HepG2 (cell line): ENCODE results near the gene ATXN1L. TPM values are rescaled to one million over a fixed set of nuclear protein-coding genes. Genes with fewer than 3 reads are reported as not detected.

Experiments
- ATAC-seq: fragments of 200-7000 bp; cut with Tn5 transposase; 3 replicates; pipeline ENCODE4 v1.9.1; 2020; ENCODE audit warnings: mild to moderate bottlenecking, moderate library complexity
- BruUV-seq: library from RNA; stranded (reverse); fragments of 400-500 nt; replicated peaks from 2 replicates; lab custom pipeline; 2021; lab: Mats Ljungman, UMichigan
- CTCF ChIA-PET: fragments of 300-600 bp; formaldehyde crosslinking; extraction: SDS; loops from one replicate; lab custom pipeline; 2021; ENCODE audit warnings: low total read pairs, inconsistent platforms, low intra/inter-chr PET ratio; lab: Yijun Ruan, JAX
- POLR2A ChIA-PET: fragments of 350-600 bp; sonication (Branson Sonifier 250); formaldehyde crosslinking; loops from one replicate; lab custom pipeline; 2020; ENCODE audit warnings: antibody characterized with exemption, inconsistent platforms; lab: Yijun Ruan, JAX
- DNase-seq: peaks from one replicate; pipeline ENCODE4 v3.0.0-alpha.2; 2015; ENCODE audit warnings: low spot score
- FAIRE-seq: peaks from 3 replicates; lab custom pipeline; 2011; peaks lifted over from hg19 to GRCh38; lab: Jason Lieb, UNC
- H2AFZ ChIP-seq: one replicate; pipeline ENCODE4 v1.6.1; 2011; ENCODE audit warnings: low read length, inconsistent platforms
- H3K27ac ChIP-seq: fragments of 300-600 bp; 3 replicates; pipeline ENCODE4 v1.8.0; 2011; ENCODE audit warnings: mixed run types, mild to moderate bottlenecking, mixed read lengths, low read length, inconsistent platforms; ENCODE audit not compliant: insufficient read depth; ENCODE audit errors: extremely low read length
- H3K27me3 ChIP-seq, 2 experiments: fragments of 200-600 bp in 1 of 2; 2 replicates in 1 of 2; 3 replicates in 1 of 2; pipeline versions ENCODE4 v1.6.0 to v1.8.0; 2011; ENCODE audit warnings: low read length in 2 of 2, mild to moderate bottlenecking in 2 of 2, moderate library complexity in 2 of 2, inconsistent platforms in 1 of 2; ENCODE audit not compliant: insufficient read depth in 2 of 2, control insufficient read depth in 1 of 2
- H3K36me3 ChIP-seq, 2 experiments: fragments of 200-600 bp in 1 of 2; replicated peaks in 1 of 2; 2 replicates in 1 of 2; 3 replicates in 1 of 2; pipeline versions ENCODE4 v1.5.1 to v1.8.0; 2011; ENCODE audit warnings: low read length in 2 of 2, inconsistent platforms in 1 of 2; ENCODE audit not compliant: insufficient read depth in 2 of 2, control insufficient read depth in 1 of 2
- H3K4me1 ChIP-seq: 2 replicates; pipeline ENCODE4 v1.5.1; 2012; ENCODE audit warnings: low read length, inconsistent platforms; ENCODE audit not compliant: insufficient read depth
- H3K4me2 ChIP-seq: 2 replicates; pipeline ENCODE4 v1.6.0; 2011; ENCODE audit warnings: low read depth, low read length, inconsistent platforms
- H3K4me3 ChIP-seq, 3 experiments: fragments of 200-600 bp in 1 of 3; sonication (generic), shearing (Covaris generic) in 1 of 3; replicated peaks in 1 of 3; 2 replicates each; pipeline ENCODE4 v1.5.1; 2011 to 2016; ENCODE audit warnings: low read length in 3 of 3, inconsistent platforms in 2 of 3, low read depth in 2 of 3, mild to moderate bottlenecking in 2 of 3, control low read depth in 1 of 3, mixed read lengths in 1 of 3; ENCODE audit not compliant: insufficient read depth in 1 of 3
- H3K79me2 ChIP-seq: one replicate; pipeline ENCODE4 v1.6.1; 2011; ENCODE audit warnings: low read length, inconsistent platforms; ENCODE audit not compliant: insufficient read depth
- H3K9ac ChIP-seq: 2 replicates; pipeline ENCODE4 v1.6.0; 2011; ENCODE audit warnings: mild to moderate bottlenecking, low read depth, low read length, inconsistent platforms; ENCODE audit not compliant: insufficient read depth
- H3K9me3 ChIP-seq: 2 replicates; pipeline ENCODE4 v1.5.1; 2012; ENCODE audit warnings: mild to moderate bottlenecking, low read length
- H4K20me1 ChIP-seq: 2 replicates; pipeline ENCODE4 v1.6.0; 2011; ENCODE audit warnings: inconsistent platforms, mild to moderate bottlenecking, low read length, moderate library complexity; ENCODE audit not compliant: insufficient read depth
- CTCF ChIP-seq: sonication (generic); formaldehyde crosslinking; IDR thresholded peaks from 2 replicates; pipeline ENCODE4 v1.5.0; 2020; ENCODE audit warnings: mild to moderate bottlenecking, missing genetic modification reagents, moderate library complexity
- EEA1 ChIP-seq: sonication (generic); formaldehyde crosslinking; IDR thresholded peaks from 2 replicates; pipeline ENCODE4 v1.5.1; 2020; ENCODE audit warnings: mild to moderate bottlenecking, missing genetic modification reagents, borderline replicate concordance
- HMGXB4 ChIP-seq, 2 experiments: sonication (generic) in 1 of 2; formaldehyde crosslinking in 1 of 2; IDR thresholded peaks; 2 replicates each; pipeline versions ENCODE4 v1.4.0 to v1.6.1; 2018 to 2020; ENCODE audit warnings: missing genetic modification reagents in 2 of 2, borderline replicate concordance in 1 of 2, low read depth in 1 of 2, mild to moderate bottlenecking in 1 of 2, missing biosample characterization in 1 of 2
- HNRNPL ChIP-seq: fragments of 200-400 bp; formaldehyde crosslinking; IDR thresholded peaks from 2 replicates; pipeline ENCODE4 v1.6.1; 2017; ENCODE audit warnings: mild to moderate bottlenecking, low read depth, low read length
- NCOA1 ChIP-seq: sonication (generic); formaldehyde crosslinking; IDR thresholded peaks from 2 replicates; pipeline ENCODE4 v1.9.0; 2021; ENCODE audit warnings: missing genetic modification reagents
- NFATC3 ChIP-seq: sonication (generic); formaldehyde crosslinking; IDR thresholded peaks from 2 replicates; pipeline ENCODE4 v1.5.1; 2020; ENCODE audit warnings: mild to moderate bottlenecking, missing genetic modification reagents
- PHF8 ChIP-seq: sonication (generic); formaldehyde crosslinking; IDR thresholded peaks from 2 replicates; pipeline ENCODE4 v1.5.0; 2020; ENCODE audit warnings: missing genetic modification reagents
- RBFOX2 ChIP-seq: fragments of 200-400 bp; formaldehyde crosslinking; IDR thresholded peaks from 2 replicates; pipeline ENCODE4 v1.6.1; 2017; ENCODE audit warnings: low read depth, mild to moderate bottlenecking, low read length
- SMC3 ChIP-seq: IDR thresholded peaks from 2 replicates; pipeline ENCODE4 v1.6.1; 2011; ENCODE audit warnings: low read length, improper control_type of control experiment
- STAG1 ChIP-seq: sonication (generic); formaldehyde crosslinking; IDR thresholded peaks from 2 replicates; pipeline ENCODE4 v1.4.0; 2020; ENCODE audit warnings: missing genetic modification reagents
- XRCC5 ChIP-seq: fragments of 200-400 bp; formaldehyde crosslinking; optimal IDR thresholded peaks from 2 replicates; pipeline ENCODE3; 2017; ENCODE audit warnings: mild to moderate bottlenecking, low read length
- ZBTB14 ChIP-seq: sonication (generic); formaldehyde crosslinking; IDR thresholded peaks from 2 replicates; pipeline ENCODE4 v1.4.0; 2020; ENCODE audit warnings: missing genetic modification reagents
- ZBTB43 ChIP-seq: sonication (generic); formaldehyde crosslinking; conservative IDR thresholded peaks from 2 replicates; pipeline ENCODE4 v1.4.0; 2020; ENCODE audit warnings: missing genetic modification reagents
- ZC3H4 ChIP-seq: sonication (generic); formaldehyde crosslinking; IDR thresholded peaks from 2 replicates; pipeline ENCODE4 v1.4.0; 2020; ENCODE audit warnings: missing genetic modification reagents, borderline replicate concordance
- ZIK1 ChIP-seq: sonication (generic); formaldehyde crosslinking; IDR thresholded peaks from 2 replicates; pipeline ENCODE4 v1.5.0; 2020; ENCODE audit warnings: mild to moderate bottlenecking, low read depth, missing genetic modification reagents, borderline replicate concordance
- ZNF614 ChIP-seq: IDR thresholded peaks from 2 replicates; pipeline ENCODE4 v1.6.1; 2018; ENCODE audit warnings: missing biosample characterization, missing genetic modification reagents, inconsistent platforms, borderline replicate concordance
- ZNF619 ChIP-seq: sonication (generic); formaldehyde crosslinking; IDR thresholded peaks from 2 replicates; pipeline ENCODE4 v1.4.0; 2020; ENCODE audit warnings: mild to moderate bottlenecking, missing genetic modification reagents
- WGBS: methylation state at CpG from one replicate; pipeline ENCODE4 v1.1.6; 2017; ENCODE audit warnings: low lambda C conversion rate; 5-methylcytosine and 5-hydroxymethylcytosine counted together
- in situ Hi-C: cut with HindIII; loops from 2 replicates; pipeline ENCODE4 v1.10.0; 2017; ENCODE audit warnings: low pct_unique_long_range_greater_than_20kb; ENCODE audit not compliant: extremely low pct_ligation_motif_present
- intact Hi-C: fragments of 100-400 bp; cut with micrococcal nuclease; formaldehyde crosslinking; loops from one replicate; pipeline ENCODE4 v1.10.0; 2022; ENCODE audit not compliant: unreplicated experiment
- polyA plus RNA-seq, 8 experiments: library from polyadenylated mRNA; depleted of rRNA in 3 of 8; stranded (reverse) in 7 of 8; unstranded in 1 of 8; fragments of >200 nt; fragmentation: Illumina TruSeq in 4 of 8; extraction: Trizol in 4 of 8; gene quantifications; 2 replicates each; pipeline versions ENCODE4 v1.2.1 to v1.2.3, GENCODE V29; 2011 to 2016; ENCODE audit warnings: low read depth in 4 of 8, missing spikeins in 1 of 8, mixed read lengths in 1 of 8; ENCODE audit not compliant: insufficient read depth in 1 of 8
- total RNA-seq, 5 experiments: library from RNA; depleted of rRNA; stranded (reverse); fragments of >200 nt; fragmentation: Illumina TruSeq; extraction: Trizol; gene quantifications; 2 replicates each; pipeline ENCODE4 v1.2.3, GENCODE V29; 2016; ENCODE audit warnings: low read depth in 1 of 5

Gene ATXN1L
- total and polyA plus RNA-seq, 2 of the 13 experiments (the other 11 are each of a cell fraction or from before 2014, with no cell fraction given): 20.0 to 22.4 TPM

- H4K20me1 ChIP-seq: no peaks in the 10 kb centered on the region
- FAIRE-seq (peak; percentile 83), DNase-seq (peak; percentile 74), ATAC-seq (peak; percentile 26; the same call in 2 of the 3 replicates)
- peaks cover 38% of the 10 kb centered on the region for H3K4me1 ChIP-seq
- intact Hi-C loops (loop anchor here (1.0 to 2.0 kb wide), 2 partner anchors 74 to 79 kb away; partner anchors contain the start of gene AP1G1), in situ Hi-C loops (no loop called here)
- peak overlapping the region; percentile 77 to 99 (median 95) for H3K4me3 ChIP-seq
- BruUV-seq: TSS peak; percentile 56
- H3K36me3 ChIP-seq: peaks cover 0 to 1% of the 10 kb centered on the region in 2 experiments; a peak in 1 of 5 replicates
- ChIA-PET CTCF (interaction anchor here (1.7 kb wide), 1 partner anchor 79 kb away, joined by 5 read pairs; no protein-coding TSS in a partner anchor), POLR2A (interaction anchor here (1.7 to 3.6 kb wide), 4 partner anchors 9 to 74 kb away, joined by 5 to 59 read pairs (median 11); partner anchors contain the start of genes AP1G1 and IST1)
- H3K9ac ChIP-seq: peak overlapping the region; percentile 81
- no peaks in the 10 kb centered on the region for H3K9me3 ChIP-seq
- no peak overlapping the region for H2AFZ ChIP-seq
- H3K4me2 ChIP-seq: peak overlapping the region; percentile 88
- H3K27me3 ChIP-seq: no peaks in the 10 kb centered on the region
- peak overlapping the region; percentile 17 for H3K27ac ChIP-seq
- H3K79me2 ChIP-seq: no peaks in the 10 kb centered on the region
- 11% methylated on average over 9 of the region's 9 CpGs for WGBS
- TF ChIP-seq XRCC5: peak; percentile 38
- no peak for TF ChIP-seq PHF8 (CRISPR knock-in tag)
- no peak for TF ChIP-seq EEA1 (CRISPR knock-in tag)
- no peak for TF ChIP-seq RBFOX2
- no peak for TF ChIP-seq ZIK1
- TF ChIP-seq NFATC3: 0 out of 2 replicates have a peak, but pooled peaks have one; percentile 40
- 0 out of 2 replicates have a peak, but pooled peaks have one; percentile 41 for TF ChIP-seq ZC3H4 (CRISPR knock-in tag)
- peak in 1 of 2 experiments; percentile 53; a peak in 1 of 4 replicates for TF ChIP-seq HMGXB4 (CRISPR knock-in tag; IDR thresholded peaks at IDR 0.05; ENCODE audit: borderline replicate concordance in 1 of 2, low read depth in 1 of 2)
- no peak for TF ChIP-seq HNRNPL
- 0 out of 2 replicates have a peak, but pooled peaks have one; percentile 22 for TF ChIP-seq ZNF614 (CRISPR knock-in tag)
- no peak for TF ChIP-seq NCOA1 (CRISPR knock-in tag)
- TF ChIP-seq ZBTB43 (CRISPR knock-in tag): no peak
- TF ChIP-seq ZBTB14 (CRISPR knock-in tag): 0 out of 2 replicates have a peak, but pooled peaks have one; percentile 51
- peak; percentile 55 for TF ChIP-seq STAG1 (CRISPR knock-in tag)
- peak; percentile 76 for TF ChIP-seq CTCF (CRISPR knock-in tag)
- peak; percentile 43; the same call in 1 of the 2 replicates for TF ChIP-seq ZNF619 (CRISPR knock-in tag)
- peak; percentile 67 for TF ChIP-seq SMC3
These were observed 36.9 kb downstream of the ATXN1L start for GRCh38 chr16:71882505-71883167.
